ENCODE results near the gene WDR90.

The WDR90 gene

DNA sequence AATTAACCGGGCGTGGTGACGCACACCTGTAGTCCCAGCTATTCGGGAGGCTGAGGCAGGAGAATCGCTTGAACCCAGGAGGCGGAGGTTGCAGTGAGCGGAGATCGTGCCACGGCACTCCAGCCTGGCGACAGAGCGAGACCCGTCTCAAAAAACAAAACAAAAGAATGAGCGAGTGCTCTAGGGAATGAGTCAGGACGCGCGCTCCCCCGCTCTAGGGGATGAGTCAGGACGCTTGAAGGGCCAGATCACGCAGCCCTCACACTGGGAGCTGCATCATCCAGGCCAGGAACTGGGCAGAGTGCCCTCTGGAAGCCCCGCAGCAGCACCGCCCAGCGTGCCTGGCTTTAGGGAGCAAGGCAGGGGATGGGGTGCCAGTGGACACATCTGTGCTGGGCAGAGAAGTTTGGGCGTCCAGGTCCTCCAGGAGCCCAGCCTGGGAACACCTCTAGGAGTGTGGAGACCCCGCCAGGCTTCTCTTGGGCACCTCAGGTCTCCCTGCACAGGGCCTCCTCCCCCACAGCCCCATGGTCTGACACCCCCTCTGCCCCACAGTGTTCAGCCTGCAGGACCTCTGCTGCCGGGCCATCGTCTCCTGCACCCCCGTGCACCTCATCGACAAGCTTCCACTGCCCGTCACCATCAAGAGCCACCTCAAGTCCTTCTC lies 22.2 kb upstream of the WDR90 start:
- DNase-seq, result no peak

DNA sequence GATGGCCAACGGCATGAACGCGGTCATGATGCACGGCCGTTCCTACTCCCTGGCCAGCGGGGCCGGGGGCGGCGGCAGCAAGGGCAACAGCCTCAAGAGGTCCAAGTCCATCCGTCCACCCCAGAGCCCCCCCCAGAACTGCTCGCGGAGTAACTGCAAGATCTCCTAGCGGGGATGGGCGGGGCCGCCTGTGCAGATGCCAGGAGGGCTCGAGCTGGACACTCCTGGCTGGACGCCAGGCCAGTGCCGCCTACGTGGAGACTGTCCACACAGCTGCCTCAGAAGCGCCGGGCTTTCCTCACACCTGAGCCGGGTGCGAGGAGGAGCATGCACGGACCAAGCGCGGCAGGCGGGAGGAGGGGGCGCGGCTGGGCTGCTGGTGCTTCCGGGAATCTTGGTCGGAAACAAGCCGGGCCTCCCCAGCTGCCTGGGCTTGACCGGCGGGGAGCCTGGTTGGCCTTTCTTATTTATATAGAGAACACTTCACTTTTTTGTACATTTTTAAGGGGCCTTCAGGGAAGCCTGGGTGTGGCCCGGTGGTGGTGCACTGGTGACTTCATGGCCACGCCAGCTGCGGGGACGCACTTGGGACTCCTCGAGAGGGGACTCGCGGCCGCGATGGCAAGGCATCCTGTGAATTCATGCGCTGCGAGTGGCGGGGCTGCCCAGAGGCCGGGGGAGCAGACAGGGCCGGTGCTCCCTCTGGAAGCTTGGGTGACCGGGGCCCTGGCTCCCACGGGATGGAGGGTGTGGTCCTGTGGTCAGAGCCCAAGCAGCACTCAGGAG lies 21.5 kb upstream of the WDR90 start:
- no peak for DNase-seq

DNA sequence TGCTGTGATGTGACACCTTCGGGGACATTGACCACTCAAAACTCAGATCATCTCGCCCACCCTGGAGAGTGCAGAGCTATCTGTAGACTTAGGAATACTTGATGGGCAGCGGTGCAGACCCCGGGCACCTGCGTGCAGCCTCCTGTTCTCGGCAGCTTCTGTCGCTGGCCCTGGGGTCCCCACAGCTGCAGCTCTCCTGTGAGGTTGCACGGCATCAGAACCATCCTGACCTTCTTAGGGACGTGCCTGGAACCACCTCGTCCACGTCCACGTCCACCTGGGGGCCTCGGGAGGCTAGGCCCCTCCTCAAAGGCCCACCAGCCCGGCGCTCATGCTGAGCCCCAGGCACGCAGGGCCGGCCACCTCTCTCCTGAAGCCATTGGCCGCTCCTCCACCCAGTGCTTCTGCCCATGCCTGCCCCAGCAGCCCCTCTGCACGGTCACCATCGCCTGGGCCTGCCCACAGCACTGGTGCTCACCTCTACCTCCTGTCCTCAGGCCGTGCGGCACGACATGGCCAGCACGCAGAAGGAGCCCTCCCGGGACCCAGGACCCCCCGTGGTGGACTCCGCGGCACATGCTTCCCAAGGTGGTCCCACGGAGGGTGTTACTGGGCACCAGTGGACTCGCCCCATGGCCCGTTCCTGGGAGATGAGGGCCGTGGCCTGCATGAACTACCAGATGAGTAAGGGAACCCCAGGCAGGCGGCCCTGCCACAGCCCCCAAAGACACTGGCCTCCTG lies 20.7 kb upstream of the WDR90 start:
- DNase-seq, result no peak

DNA sequence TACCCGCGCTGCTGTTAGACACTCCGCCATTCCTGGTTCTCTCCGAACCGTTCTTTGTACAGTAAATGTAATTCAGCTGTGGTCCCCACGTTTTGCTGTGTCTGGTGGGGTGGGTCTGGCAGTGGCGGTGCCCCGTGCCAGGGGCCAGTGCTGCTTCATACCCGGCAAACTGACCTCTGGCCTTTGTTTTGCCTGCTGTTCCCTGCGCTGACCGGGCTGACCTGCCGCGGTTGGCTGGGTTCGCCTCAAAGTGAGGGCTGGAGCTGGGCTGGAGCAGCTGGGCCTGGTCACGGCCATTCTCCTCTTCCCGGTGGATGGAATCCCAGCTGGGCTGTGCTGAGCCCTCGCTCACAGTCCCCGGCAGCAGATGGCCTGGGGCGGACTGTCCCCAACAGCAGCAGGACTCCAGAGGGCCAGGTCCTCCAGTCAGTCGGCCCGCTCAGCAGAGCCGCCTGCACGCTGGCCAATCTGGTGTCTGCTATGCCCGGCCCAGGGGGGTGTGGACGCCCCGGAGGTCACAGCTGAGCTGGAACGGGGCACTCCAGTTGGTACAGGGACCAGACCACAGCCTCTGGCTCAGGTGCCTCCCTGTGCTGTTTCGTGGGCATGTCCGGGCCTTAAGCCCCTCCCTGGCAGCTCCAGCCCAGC lies 19.9 kb upstream of the WDR90 start:
- DNase-seq, result peak; percentile 80

DNA sequence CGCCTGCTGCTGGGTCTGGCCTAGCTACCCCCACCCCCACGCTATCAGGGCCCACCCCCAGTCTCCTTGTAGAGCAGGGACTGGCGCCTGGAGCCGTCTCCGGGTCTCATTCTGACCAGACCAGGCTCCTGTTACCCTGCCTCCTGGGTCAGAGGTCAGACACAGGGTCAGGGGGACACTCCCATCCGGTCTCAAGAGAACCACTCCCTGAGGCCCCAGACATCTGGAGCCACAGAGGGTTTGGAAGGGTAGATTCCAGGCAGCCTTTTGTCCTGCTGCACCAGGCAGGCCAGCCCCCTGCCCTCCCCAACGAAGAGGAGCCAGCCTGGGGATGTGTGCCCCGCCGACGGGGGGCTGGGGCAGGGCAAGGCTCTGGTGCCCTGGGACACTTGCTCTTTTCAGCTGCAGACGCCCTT lies 19.3 kb upstream of the WDR90 start:
- DNase-seq, result no peak

DNA sequence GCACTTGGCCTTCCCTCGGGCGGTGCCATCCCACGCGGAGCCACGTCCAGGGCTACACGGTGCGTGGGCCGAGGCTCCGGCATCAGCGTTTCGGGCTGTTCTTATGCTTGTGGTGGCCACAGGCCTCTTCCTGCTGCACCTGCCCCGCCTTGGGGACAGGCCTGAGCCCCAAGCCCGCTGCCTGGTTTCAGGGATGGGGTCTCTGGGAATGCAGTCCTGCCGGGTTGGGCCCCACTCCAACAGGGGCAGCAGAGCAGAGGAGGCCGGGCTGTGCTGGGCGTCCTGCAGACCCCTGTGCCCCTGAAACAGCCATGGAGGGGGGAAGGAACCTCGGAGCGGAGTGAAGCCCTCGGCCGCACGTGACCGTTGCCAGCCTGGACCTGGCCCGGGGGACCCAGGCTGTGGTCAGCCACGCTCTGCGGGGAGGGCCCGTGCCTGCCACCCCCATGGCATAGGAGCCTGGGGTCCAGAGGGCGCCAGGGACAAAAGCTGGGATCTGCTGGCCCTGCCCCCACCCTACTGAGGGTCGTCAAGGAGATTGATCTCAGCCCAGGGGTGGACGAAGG lies 18.8 kb upstream of the WDR90 start:
- no peak for DNase-seq

DNA sequence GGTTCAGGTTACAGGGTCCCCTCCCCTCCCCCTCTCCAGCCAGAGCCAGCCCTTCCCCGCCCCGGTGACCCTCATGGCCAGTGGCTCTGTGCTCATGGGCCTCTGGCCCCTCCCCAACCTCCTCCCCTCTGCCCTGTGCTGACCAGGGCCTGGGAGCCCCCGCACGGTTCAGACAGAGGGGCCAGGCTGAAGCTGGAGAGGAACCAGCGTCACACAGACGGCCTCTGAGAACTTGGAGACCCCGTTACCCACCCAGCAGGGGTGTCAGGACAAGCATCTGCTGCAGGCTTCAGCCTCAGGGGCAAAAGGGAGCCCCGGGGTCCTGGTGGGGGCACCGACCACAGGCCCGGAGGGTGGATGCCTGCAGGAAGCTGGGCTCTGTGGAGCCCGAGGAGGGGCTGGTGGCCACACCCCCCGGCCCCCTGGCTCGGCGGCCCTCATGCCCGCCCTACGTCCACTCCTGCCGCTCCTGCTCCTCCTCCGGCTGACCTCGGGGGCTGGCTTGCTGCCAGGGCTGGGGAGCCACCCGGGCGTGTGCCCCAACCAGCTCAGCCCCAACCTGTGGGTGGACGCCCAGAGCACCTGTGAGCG lies 18.3 kb upstream of the WDR90 start, which contains the start of gene WFIKKN1:
TSS of gene WFIKKN1 (plus strand) at position 171 of the 591 bp plus-strand sequence. CDS start at position 440, 269 bp downstream.
- DNase-seq, result no peak

DNA sequence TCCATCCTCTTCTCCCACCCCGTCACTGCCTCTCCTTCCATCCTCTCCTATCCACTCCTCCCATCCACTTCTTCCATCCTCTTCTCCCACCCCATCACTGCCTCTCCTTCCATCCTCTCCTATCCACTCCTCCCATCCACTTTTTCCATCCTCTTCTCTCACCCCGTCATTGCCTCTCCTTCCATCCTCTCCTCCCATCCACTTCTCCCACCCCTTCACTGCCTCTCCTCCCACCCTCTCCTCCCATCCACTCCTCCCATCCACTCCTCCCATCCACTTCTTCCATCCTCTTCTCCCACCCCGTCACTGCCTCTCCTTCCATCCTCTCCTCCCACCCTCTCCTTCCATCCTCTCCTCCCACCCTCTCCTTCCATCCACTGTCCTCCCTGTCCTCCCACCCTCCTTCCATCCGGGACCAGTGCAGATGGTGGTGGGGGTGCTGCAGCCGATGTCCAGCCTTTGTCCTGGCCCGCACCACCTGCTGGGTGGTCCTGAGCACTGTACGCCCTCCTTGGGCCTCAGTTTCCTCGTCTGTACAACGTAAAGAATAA lies 17.3 kb upstream of the WDR90 start:
- DNase-seq, result no peak

DNA sequence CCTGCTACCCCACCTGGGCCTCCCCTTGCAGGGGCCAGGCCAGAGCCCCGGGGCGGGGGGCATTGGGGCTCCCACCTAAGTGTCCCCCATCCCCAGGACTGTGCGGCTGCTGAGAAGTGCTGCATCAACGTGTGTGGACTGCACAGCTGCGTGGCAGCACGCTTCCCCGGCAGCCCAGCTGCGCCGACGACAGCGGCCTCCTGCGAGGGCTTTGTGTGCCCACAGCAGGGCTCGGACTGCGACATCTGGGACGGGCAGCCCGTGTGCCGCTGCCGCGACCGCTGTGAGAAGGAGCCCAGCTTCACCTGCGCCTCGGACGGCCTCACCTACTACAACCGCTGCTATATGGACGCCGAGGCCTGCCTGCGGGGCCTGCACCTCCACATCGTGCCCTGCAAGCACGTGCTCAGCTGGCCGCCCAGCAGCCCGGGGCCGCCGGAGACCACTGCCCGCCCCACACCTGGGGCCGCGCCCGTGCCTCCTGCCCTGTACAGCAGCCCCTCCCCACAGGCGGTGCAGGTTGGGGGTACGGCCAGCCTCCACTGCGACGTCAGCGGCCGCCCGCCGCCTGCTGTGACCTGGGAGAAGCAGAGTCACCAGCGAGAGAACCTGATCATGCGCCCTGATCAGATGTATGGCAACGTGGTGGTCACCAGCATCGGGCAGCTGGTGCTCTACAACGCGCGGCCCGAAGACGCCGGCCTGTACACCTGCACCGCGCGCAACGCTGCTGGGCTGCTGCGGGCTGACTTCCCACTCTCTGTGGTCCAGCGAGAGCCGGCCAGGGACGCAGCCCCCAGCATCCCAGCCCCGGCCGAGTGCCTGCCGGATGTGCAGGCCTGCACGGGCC lies 16.5 kb upstream of the WDR90 start:
- DNase-seq, result no peak

DNA sequence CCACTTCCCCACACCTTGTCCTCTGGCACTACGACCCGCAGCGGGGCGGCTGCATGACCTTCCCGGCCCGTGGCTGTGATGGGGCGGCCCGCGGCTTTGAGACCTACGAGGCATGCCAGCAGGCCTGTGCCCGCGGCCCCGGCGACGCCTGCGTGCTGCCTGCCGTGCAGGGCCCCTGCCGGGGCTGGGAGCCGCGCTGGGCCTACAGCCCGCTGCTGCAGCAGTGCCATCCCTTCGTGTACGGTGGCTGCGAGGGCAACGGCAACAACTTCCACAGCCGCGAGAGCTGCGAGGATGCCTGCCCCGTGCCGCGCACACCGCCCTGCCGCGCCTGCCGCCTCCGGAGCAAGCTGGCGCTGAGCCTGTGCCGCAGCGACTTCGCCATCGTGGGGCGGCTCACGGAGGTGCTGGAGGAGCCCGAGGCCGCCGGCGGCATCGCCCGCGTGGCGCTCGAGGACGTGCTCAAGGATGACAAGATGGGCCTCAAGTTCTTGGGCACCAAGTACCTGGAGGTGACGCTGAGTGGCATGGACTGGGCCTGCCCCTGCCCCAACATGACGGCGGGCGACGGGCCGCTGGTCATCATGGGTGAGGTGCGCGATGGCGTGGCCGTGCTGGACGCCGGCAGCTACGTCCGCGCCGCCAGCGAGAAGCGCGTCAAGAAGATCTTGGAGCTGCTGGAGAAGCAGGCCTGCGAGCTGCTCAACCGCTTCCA lies 15.7 kb upstream of the WDR90 start:
- no peak for DNase-seq

DNA sequence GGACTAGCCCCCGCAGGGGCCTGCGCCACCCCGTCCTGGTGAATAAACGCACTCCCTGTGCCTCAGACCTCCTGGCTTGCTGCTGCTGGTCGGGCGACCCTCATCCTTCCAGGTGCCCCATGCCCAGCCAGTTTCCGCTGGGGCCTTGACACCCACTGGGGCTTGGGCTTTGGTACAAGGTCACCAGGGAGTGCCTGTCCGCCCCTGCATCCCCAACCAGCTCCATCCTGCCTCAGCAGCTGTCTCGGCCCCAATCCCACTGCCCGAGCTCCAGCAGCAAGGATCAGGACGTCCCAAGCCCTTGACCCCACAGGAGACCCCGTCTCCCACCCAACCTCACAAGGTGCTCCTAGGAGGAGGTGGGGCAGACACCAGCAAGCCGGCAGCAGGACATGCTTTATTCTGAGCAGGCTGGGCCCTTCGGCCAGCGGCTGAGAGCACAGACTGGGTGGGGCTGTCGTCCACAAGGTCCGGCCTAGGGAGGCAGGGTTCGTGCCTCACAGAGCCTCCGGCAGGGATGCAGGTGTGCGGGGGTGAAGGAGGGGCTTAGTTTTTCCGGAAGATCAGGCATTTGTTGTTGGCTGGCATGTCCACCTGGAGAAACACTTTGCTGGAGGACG lies 15.0 kb upstream of the WDR90 start:
- no peak for DNase-seq

DNA sequence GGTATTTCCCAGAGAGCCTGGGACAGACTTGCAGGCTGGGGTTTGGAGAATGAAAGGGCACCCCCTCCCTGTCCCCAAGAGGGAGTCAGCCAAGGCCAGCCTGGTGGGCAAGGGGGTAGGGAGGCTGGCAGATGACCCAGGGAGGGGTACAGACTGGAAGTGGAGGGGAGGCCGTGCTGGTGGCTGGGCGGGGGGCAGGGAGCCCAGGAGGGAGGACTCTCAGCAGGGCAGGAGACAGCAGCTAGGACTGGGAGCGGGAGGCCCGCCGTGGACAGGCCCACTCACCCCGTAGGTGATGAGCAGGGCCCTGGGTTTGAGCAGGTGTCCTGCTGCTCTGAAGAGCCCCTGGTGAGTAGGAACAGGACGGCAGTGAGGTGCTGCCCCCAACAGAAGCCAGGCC lies 14.2 kb upstream of the WDR90 start:
- DNase-seq, result no peak

DNA sequence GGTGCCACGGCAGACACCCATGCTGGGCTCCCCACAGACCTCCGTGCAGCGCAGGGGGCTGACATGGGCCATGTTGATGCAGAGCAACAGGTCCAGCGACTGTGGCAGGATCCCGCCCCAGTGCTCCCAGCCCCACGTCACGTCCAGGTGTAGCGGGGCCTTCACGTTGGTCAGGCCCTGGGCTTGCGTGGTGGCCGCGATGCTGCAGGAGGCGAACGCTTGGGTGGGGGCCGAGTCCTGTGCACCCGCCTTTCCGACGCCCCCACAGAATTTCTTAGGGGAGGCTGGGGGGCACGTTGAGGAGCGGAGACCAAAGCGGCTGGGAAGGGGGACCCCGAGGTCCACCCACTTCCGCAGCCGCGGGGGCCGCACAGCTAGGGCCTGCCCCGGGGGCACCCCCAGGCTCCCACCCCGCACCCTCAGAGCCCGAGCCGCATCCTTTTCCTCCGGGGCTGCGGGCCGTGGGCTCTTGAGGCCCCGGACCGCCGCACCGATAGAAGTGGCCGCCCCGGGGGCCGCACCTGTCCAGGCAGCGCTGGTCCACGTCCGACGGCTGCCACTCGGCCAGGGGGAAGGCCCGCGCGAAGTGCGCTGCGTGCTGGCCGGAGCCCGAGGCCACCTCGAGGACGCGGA lies 13.5 kb upstream of the WDR90 start:
- no peak for DNase-seq

DNA sequence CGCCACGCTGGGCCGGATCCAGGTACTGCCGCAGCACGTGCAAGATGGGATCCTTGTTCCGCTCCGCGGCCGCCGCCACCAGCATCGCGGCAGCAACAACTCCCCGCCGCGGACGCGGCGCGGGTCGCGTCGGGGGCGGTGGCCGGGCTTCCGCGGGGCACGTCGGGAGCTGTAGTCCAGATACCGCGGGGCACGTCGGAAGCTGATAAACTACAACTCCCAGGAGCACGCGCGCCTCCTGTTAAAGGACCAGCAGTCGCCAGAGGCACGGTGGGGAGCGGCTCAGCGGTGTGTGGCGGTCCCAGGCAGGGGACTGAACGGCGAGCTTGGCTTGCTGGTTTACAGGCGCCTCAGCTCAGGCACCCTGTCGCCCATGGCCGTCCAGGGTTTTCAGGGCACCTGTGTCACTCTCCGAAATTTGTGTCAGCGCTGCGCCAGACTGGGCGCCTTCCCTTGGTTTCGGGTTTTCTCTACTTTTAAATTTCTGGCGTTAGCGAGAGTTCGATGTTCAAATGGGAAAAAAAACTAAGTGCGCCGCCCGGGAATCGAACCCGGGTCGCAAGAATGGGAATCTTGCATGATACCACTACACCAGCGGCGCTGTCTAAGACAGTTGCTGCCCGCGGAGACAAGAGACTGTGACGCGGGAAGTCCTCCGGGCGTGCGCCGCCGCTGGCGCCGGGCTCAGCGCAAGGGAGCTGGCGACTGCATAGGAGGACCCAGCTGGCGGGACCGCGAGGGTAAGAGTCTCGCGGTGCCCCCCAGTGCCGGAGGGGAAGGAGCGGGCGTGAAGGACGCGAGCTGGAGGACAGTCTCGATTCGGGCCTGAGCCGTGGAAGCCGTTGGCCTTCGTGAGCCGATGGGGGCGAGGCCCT lies 12.7 kb upstream of the WDR90 start, which contains the start of gene METTL26:
TSS of gene METTL26 (minus strand) at position 100 of the 875 bp plus-strand sequence. CDS start at position 85, 15 bp downstream.
- DNase-seq, result peak; percentile 98

DNA sequence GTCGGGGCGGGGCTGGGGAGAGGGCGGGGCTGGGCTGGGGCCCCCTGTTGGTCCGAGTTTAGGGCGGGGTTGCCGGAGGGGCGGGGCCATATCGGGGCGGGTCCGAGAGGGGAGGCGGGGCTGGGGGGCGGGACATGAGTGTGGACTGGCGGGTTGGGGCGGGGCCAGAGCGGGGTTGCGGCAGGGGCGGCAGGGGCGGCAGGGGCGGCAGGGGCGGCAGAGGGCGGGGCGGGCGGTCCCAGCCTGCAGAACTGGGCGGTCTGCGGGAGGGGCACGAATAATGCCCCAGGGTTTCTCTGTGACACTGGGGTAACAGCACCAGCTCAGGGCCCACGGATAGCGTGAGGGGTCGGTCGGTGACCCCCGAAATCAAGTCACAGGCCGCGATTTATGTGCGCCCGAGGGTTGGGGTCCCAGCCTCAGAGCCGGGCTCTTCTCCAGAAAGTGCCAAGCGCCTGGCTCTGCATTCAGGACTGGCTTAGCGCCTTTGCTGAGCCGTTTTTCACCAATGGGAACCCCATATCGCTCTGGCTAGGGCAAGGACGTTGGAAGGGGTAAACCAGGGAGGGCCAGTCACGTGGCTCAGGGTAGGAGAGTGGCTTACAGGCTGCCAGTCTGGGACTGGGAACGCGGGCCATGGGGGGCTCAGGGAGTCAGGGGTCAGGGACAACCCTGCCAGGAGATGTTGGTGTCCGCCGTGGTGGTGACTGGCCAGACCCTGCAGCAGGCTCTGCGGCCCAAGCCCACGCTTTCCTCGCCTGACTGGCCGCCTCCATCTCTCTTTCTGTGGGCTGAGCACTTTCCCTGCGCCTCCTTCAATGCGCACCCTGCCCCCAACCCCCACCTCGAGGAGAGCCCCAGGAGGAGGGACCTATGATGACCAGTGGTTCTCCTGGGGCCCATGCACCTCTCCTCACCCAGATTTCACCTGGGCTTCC lies 11.8 kb upstream of the WDR90 start:
- DNase-seq, result peak; percentile 93

DNA sequence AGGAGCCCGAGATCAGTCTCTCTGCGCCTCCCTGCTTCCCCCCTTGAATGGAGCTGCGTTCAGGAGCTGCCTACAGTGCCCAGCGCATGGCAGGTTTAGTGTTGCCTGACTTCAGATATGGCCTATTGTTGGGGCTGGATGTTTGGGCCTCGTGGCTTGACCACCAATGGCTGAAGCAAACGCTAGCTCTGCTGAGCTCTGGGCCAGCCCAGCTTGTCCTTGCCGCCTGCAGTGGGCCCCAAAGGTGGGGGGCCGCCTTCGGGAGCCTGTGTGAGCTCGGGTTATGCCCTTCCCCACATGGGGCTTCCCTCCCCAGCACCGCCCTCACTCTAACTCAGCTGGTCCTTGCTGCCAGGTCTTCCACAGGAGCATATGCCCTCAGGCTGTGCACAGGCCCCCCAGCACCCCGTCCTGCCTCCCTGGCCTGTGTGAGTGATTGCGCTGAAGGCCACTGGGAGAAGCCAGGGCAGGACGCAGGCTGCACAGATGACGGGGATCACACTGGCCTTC lies 11.1 kb upstream of the WDR90 start:
- no peak for DNase-seq

DNA sequence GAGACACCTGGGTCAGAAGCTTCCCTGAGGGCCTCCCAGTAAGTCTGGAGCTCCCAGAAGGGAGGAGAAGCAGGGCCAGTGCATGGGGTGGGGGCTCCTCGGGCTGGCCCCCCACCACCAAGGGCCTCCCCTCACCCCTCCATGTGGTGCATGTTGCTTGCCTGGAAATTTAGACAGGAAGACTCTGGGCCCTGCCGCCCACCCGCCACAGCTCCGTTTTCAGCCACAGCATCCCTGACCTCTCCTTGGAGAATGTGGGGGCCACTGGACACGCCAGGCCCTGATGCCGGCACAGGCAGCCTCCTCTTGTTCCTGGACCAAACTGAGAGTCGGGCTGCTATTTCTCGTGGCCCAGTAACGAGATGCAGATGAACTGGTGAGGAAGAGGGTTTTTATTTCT lies 10.3 kb upstream of the WDR90 start:
- DNase-seq, result no peak

Measured in NCI-H82 (cell line).